Measurements from ENCODE around the gene COG5. TPM values are rescaled to one million over a fixed set of nuclear protein-coding genes. Genes with fewer than 3 reads are reported as not detected.
A peak's percentile ranks its signal among the peaks of the same experiment; 100 is the strongest.

Gene COG5
- total RNA-seq, 4 donors from 2014 or later: 20.8 to 49.7 (median 25.7) TPM

DNA sequence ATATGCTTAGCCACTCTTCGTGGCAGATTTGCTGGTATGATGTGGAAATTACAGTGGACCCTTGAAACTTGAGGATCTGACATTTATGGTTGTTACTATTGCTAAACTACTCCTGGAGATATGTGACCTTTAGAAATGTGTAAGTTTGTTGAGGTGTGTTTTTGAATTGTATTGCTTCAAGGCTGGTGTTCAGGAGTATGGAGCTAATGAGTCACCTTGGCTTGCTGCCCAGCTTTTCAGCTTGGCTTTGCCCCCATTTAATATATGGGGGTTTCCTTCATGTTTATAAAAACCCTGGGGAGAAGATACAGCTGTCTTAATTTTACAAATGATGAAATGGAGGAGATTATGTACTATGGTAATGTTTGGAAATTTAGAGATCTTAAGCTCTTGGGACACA lies 383.3 kb downstream of the COG5 start:
- ATAC-seq: no peak
- intact Hi-C loops (cut with DNase I; ENCODE audit: low total_unique reads): no loop called here
- in situ Hi-C loops (cut with MboI; ENCODE audit: low sequenced_read_pairs in 4 of 4): loop anchor here in 3 of 4 donors (25.0 kb wide), 4 partner anchors 382 to 707 kb away; partner anchors contain the start of genes CBLL1 (in 2 of the 3), BCAP29 (in 1 of the 3), COG5 (in 1 of the 3) and DLD (in 1 of the 3)
- Histone ChIP-seq H3K27me3 (no peaks in the 10 kb centered on the region), H3K36me3 (peaks cover 0 to 42% of the 10 kb centered on the region in 2 donors), H3K4me1 (peaks cover 40 to 42% of the 10 kb centered on the region in 2 donors), H3K4me3 (no peak overlapping the region), H3K9me3 (no peaks in the 10 kb centered on the region), H3K27ac (peak overlapping the region; percentile 23 to 51 (median 38))
- TF ChIP-seq POLR2A (IDR thresholded peaks at IDR 0.05) (no peak), CTCF (IDR thresholded peaks at IDR 0.05 in 4 of 5, conservative IDR thresholded peaks at IDR 0.05 in 1 of 5) (no peak)
- no peak for DNase-seq

- peak in 1 of 2 donors; percentile 61 for ATAC-seq
- Histone ChIP-seq H3K9me3 (no peaks in the 10 kb centered on the region), H3K4me3 (no peak overlapping the region), H3K4me1 (peaks cover 46 to 48% of the 10 kb centered on the region in 2 donors), H3K27ac (peak overlapping the region in 3 of 4 donors; percentile 23 to 51 (median 37)), H3K36me3 (peaks cover 0 to 34% of the 10 kb centered on the region in 2 donors), H3K27me3 (no peaks in the 10 kb centered on the region)
- in situ Hi-C loops (cut with MboI; ENCODE audit: low sequenced_read_pairs in 4 of 4): loop anchor here in 3 of 4 donors (25.0 kb wide), 4 partner anchors 383 to 708 kb away; partner anchors contain the start of genes CBLL1 (in 2 of the 3), BCAP29 (in 1 of the 3), COG5 (in 1 of the 3) and DLD (in 1 of the 3)
- DNase-seq: no peak
- intact Hi-C loops (cut with DNase I; ENCODE audit: low total_unique reads): no loop called here
- TF ChIP-seq CTCF (IDR thresholded peaks at IDR 0.05 in 4 of 5, conservative IDR thresholded peaks at IDR 0.05 in 1 of 5): no peak
- no peak for TF ChIP-seq POLR2A (IDR thresholded peaks at IDR 0.05)
Observed at GRCh38 chr7:107179326-107180164, 384.2 kb downstream of the COG5 start.

DNA sequence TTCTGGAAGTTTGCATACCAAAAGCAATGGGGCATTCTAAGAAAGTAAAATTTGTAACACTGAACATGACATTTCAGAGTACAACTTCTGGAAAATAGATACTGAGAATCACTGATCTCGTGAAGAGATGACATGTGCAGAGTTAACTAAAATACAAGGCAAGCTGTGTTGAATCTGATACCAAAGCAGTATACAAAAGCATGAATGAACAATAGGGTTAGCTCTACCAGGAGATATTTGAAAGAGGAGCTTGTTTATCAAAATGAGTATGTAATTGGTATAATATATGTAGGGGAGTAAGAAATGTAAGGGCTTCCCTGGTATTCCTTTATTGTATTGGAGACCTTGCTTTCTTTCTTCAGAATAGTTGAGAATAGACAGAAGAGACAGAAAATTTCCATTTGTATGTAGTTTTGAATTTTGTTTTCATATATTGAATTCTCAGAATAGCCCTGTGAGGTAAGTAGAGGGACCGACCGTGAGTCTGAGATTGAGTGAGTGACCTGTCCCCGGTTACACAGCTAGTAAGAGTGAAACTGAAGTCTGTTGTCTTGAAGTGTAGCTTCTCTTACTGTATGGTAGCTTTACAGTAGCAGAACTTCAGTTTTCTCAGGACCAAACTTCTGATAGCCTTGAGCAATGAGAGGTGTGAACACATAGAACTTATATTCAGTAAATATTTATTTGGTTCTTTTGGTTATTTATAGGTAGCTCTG lies 389.9 kb downstream of the COG5 start:
- TF ChIP-seq CTCF (IDR thresholded peaks at IDR 0.05 in 4 of 5, conservative IDR thresholded peaks at IDR 0.05 in 1 of 5) (no peak), POLR2A (IDR thresholded peaks at IDR 0.05) (no peak)
- no peaks in the 10 kb centered on the region for H3K9me3 ChIP-seq
- ATAC-seq (no peak), DNase-seq (no peak)
- in situ Hi-C loops (cut with MboI; ENCODE audit: low sequenced_read_pairs in 4 of 4) (loop anchor here in 1 of 4 donors (25.0 kb wide), 3 partner anchors 512 to 887 kb away; partner anchors contain the start of genes CCDC71L, DLD and NAMPT), intact Hi-C loops (cut with DNase I; ENCODE audit: low total_unique reads) (no loop called here)
- H3K4me3 ChIP-seq: no peak overlapping the region
- no peaks in the 10 kb centered on the region for H3K27me3 ChIP-seq
- H3K27ac ChIP-seq: peak overlapping the region in 3 of 4 donors; percentile 16 to 97 (median 39)
- peaks cover 70 to 73% of the 10 kb centered on the region in 2 donors for H3K4me1 ChIP-seq
- no peaks in the 10 kb centered on the region for H3K36me3 ChIP-seq

GRCh38 chr7:107173191-107173590 lies 390.5 kb downstream of the COG5 start:
- no peaks in the 10 kb centered on the region for H3K9me3 ChIP-seq
- no peaks in the 10 kb centered on the region for H3K27me3 ChIP-seq
- peaks cover 69 to 70% of the 10 kb centered on the region in 2 donors for H3K4me1 ChIP-seq

More at GRCh38 chr7:107173191-107173590, 390.5 kb downstream of the COG5 start:
- in situ Hi-C loops (cut with MboI; ENCODE audit: low sequenced_read_pairs in 4 of 4) (loop anchor here in 1 of 4 donors (25.0 kb wide), 3 partner anchors 511 to 886 kb away; partner anchors contain the start of genes CCDC71L, DLD and NAMPT), intact Hi-C loops (cut with DNase I; ENCODE audit: low total_unique reads) (no loop called here)
- Histone ChIP-seq H3K27ac (peak overlapping the region in 3 of 4 donors; percentile 16 to 97 (median 39)), H3K36me3 (no peaks in the 10 kb centered on the region), H3K4me3 (no peak overlapping the region)
- ATAC-seq (no peak), DNase-seq (no peak)
- TF ChIP-seq CTCF (IDR thresholded peaks at IDR 0.05 in 4 of 5, conservative IDR thresholded peaks at IDR 0.05 in 1 of 5) (no peak), POLR2A (IDR thresholded peaks at IDR 0.05) (no peak)
